ENCODE results near the gene URI1.

GRCh38 chr19:30036154-30037129 is 94.4 kb downstream of the URI1 start:
- TF ChIP-seq, protein P1, sequence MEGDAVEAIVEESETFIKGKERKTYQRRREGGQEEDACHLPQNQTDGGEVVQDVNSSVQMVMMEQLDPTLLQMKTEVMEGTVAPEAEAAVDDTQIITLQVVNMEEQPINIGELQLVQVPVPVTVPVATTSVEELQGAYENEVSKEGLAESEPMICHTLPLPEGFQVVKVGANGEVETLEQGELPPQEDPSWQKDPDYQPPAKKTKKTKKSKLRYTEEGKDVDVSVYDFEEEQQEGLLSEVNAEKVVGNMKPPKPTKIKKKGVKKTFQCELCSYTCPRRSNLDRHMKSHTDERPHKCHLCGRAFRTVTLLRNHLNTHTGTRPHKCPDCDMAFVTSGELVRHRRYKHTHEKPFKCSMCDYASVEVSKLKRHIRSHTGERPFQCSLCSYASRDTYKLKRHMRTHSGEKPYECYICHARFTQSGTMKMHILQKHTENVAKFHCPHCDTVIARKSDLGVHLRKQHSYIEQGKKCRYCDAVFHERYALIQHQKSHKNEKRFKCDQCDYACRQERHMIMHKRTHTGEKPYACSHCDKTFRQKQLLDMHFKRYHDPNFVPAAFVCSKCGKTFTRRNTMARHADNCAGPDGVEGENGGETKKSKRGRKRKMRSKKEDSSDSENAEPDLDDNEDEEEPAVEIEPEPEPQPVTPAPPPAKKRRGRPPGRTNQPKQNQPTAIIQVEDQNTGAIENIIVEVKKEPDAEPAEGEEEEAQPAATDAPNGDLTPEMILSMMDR (IDR thresholded peaks at IDR 0.05) = no peak
- TF ChIP-seq POLR2A (IDR thresholded peaks at IDR 0.05) = no peak
